ENCODE results near the gene RAD51B. TPM values are rescaled to one million over a fixed set of nuclear protein-coding genes. Genes with fewer than 3 reads are reported as not detected.

The RAD51B gene
- total RNA-seq, 4 donors from 2014 or later: 14.0 to 16.4 (median 14.8) TPM

- Histone ChIP-seq H3K4me3 (replicated peaks in 1 of 3) (no peak overlapping the region), H3K36me3 (no peaks in the 10 kb centered on the region), H3K4me1 (peaks cover 49 to 94% of the 10 kb centered on the region in 2 donors), H3K9me3 (no peaks in the 10 kb centered on the region), H3K27ac (peak overlapping the region; percentile 92 to 97 (median 94)), H3K27me3 (no peaks in the 10 kb centered on the region)
- intact Hi-C loops (cut with DNase I): no loop called here
- DNase-seq: peak; percentile 98
- 41 to 46% methylated on average over 4 of the region's 4 CpGs for WGBS, 2 donors
- TF ChIP-seq POLR2A (IDR thresholded peaks at IDR 0.05): peak in 1 of 2 donors; percentile 68
- TF ChIP-seq CTCF (IDR thresholded peaks at IDR 0.05): peak in 1 of 6 experiments; percentile 8
These were observed 653.5 kb downstream of the RAD51B start for GRCh38 chr14:68473069-68473468.

GRCh38 chr14:68473794-68474193, 654.2 kb downstream of the RAD51B start:
- Histone ChIP-seq H3K27ac (peak overlapping the region; percentile 92 to 97 (median 94)), H3K4me3 (replicated peaks in 1 of 3) (no peak overlapping the region), H3K9me3 (no peaks in the 10 kb centered on the region), H3K36me3 (no peaks in the 10 kb centered on the region), H3K27me3 (no peaks in the 10 kb centered on the region), H3K4me1 (peaks cover 55 to 96% of the 10 kb centered on the region in 2 donors)
- peak in 1 of 2 donors; percentile 11 for TF ChIP-seq POLR2A (IDR thresholded peaks at IDR 0.05)
- TF ChIP-seq CTCF (IDR thresholded peaks at IDR 0.05): no peak
- WGBS, 2 donors: 76 to 85% methylated on average over 2 of the region's 2 CpGs
- intact Hi-C loops (cut with DNase I): no loop called here
- peak in 1 of 2 donors; percentile 23 for DNase-seq

GRCh38 chr14:68474741-68475140, 655.2 kb downstream of the RAD51B start:
- no peaks in the 10 kb centered on the region for H3K27me3 ChIP-seq
- H3K36me3 ChIP-seq: no peaks in the 10 kb centered on the region
- H3K4me3 ChIP-seq (replicated peaks in 1 of 3): no peak overlapping the region
- intact Hi-C loops (cut with DNase I): no loop called here
- DNase-seq: peak in 1 of 2 donors; percentile 28
- WGBS, 2 donors: 66 to 87% methylated on average over 4 of the region's 4 CpGs
- TF ChIP-seq POLR2A (IDR thresholded peaks at IDR 0.05) (no peak), CTCF (IDR thresholded peaks at IDR 0.05) (no peak)
- H3K4me1 ChIP-seq: peaks cover 57 to 94% of the 10 kb centered on the region in 2 donors
- no peaks in the 10 kb centered on the region for H3K9me3 ChIP-seq
- H3K27ac ChIP-seq: peak overlapping the region; percentile 92 to 97 (median 94)

- Histone ChIP-seq H3K4me3 (replicated peaks in 1 of 3) (no peak overlapping the region), H3K27me3 (no peaks in the 10 kb centered on the region), H3K4me1 (peaks cover 50 to 87% of the 10 kb centered on the region in 2 donors), H3K9me3 (no peaks in the 10 kb centered on the region), H3K36me3 (no peaks in the 10 kb centered on the region), H3K27ac (peak overlapping the region; percentile 92 to 97 (median 94))
- TF ChIP-seq POLR2A (IDR thresholded peaks at IDR 0.05) (no peak), CTCF (IDR thresholded peaks at IDR 0.05) (no peak)
- DNase-seq: no peak
- intact Hi-C loops (cut with DNase I): no loop called here
These were observed 656.2 kb downstream of the RAD51B start for GRCh38 chr14:68475802-68476201.

GRCh38 chr14:68476212-68477109, 656.9 kb downstream of the RAD51B start:
- intact Hi-C loops (cut with DNase I): no loop called here
- Histone ChIP-seq H3K4me1 (peaks cover 50 to 81% of the 10 kb centered on the region in 2 donors), H3K4me3 (replicated peaks in 1 of 3) (no peak overlapping the region), H3K36me3 (no peaks in the 10 kb centered on the region), H3K9me3 (no peaks in the 10 kb centered on the region), H3K27ac (peak overlapping the region; percentile 92 to 97 (median 94)), H3K27me3 (no peaks in the 10 kb centered on the region)
- TF ChIP-seq CTCF (IDR thresholded peaks at IDR 0.05): no peak
- TF ChIP-seq POLR2A (IDR thresholded peaks at IDR 0.05): peak in 1 of 2 donors; percentile 60
- 40 to 43% methylated on average over 10 of the region's 10 CpGs for WGBS, 2 donors
- peak; percentile 90 to 92 for DNase-seq

All from thyroid gland (tissue), 4 donors.